Peyer's patch (tissue), 4 donors: ENCODE results near the gene TBC1D10B. TPM values are rescaled to one million over a fixed set of nuclear protein-coding genes. Genes with fewer than 3 reads are reported as not detected.
A peak's percentile ranks its signal among the peaks of the same experiment; 100 is the strongest.
"Not testable (repeated sequence)": the region's sequence is repeated elsewhere in the genome, so short reads cannot be mapped to it uniquely, and the experiment has no call there.

Experiments used
- DNase-seq, 3 donors: peaks; one replicate each; pipeline ENCODE4 v3.0.0-alpha.2; 2017 to 2019
- H3K27ac ChIP-seq, 4 donors: fragments of 200-600 bp; sonication (generic); one replicate each; pipeline ENCODE4 v1.5.1; 2016 to 2019
- H3K27me3 ChIP-seq, 2 donors: fragments of 200-600 bp; sonication (generic); one replicate each; pipeline ENCODE4 v1.5.1; 2019
- H3K36me3 ChIP-seq, 3 donors: fragments of 200-600 bp; sonication (generic); one replicate each; pipeline ENCODE4 v1.5.1; 2016 to 2019
- H3K4me1 ChIP-seq, 4 donors: fragments of 200-600 bp; sonication (generic); one replicate each; pipeline ENCODE4 v1.5.1; 2016 to 2019
- H3K4me3 ChIP-seq, 4 donors: fragments of 200-600 bp; sonication (generic); 1 replicate in 3 of 4; 2 replicates in 1 of 4; pipeline ENCODE4 v1.5.1; 2016 to 2019; ENCODE audit warnings: mild to moderate bottlenecking in 1 of 4
- H3K9me3 ChIP-seq, 4 donors: fragments of 200-600 bp; sonication (generic); one replicate each; pipeline ENCODE4 v1.5.1; 2016 to 2019; ENCODE audit warnings: mild to moderate bottlenecking in 1 of 4
- CTCF ChIP-seq, 6 experiments: fragments of 450-650 bp in 4 of 6; fragments of 200-600 bp in 2 of 6; sonication (generic) in 1 of 6; IDR thresholded peaks; one replicate each; pipeline ENCODE4 v1.5.1; 2017 to 2019; ENCODE audit warnings: antibody characterized with exemption in 6 of 6, mild to moderate bottlenecking in 3 of 6, moderate library complexity in 1 of 6
- POLR2A ChIP-seq, 2 donors: fragments of 450-650 bp; IDR thresholded peaks; one replicate each; pipeline ENCODE4 v1.5.1; 2017; ENCODE audit warnings: antibody characterized with exemption in 2 of 2, mild to moderate bottlenecking in 2 of 2, moderate library complexity in 2 of 2
- total RNA-seq, 4 donors: library from RNA; depleted of rRNA; stranded (reverse); fragments of >200 nt; gene quantifications; one replicate each; pipeline ENCODE4 v1.1.0, GENCODE V29; 2016

TBC1D10B gene
- total RNA-seq, 4 donors from 2014 or later: 37.1 to 58.2 (median 48.9) TPM

DNA sequence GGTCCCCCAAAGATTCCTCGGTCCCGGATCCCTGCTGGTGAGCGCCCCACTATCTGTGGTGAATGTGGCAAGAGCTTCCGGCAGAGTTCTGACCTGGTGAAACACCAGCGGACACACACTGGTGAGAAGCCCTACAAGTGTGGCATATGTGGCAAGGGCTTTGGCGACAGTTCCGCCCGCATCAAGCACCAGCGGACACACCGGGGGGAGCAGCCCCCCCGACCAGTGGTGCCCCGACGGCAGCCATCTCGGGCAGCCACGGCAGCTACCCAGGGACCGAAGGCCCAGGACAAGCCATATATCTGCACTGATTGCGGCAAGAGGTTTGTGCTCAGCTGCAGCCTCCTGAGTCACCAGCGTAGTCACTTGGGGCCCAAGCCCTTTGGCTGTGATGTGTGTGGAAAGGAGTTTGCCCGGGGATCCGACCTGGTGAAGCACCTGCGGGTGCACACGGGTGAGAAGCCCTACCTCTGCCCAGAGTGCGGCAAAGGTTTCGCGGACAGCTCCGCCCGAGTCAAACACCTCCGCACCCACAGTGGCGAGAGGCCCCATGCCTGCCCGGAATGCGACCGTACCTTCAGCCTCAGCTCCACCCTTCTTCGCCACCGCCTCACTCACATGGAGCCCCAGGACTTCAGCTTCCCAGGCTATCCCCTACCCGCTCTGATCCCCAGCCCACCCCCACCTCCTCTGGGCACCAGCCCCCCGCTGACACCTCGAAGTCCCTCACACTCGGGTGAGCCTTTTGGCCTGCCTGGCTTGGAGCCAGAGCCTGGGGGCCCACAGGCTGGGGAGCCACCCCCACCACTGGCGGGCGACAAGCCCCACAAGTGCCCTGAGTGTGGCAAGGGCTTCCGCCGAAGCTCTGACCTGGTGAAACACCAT lies 27.7 kb upstream of the TBC1D10B start:
- Histone ChIP-seq H3K4me1 (peaks cover 2 to 44% (median 12%) of the 10 kb centered on the region in 4 donors), H3K9me3 (no peaks in the 10 kb centered on the region), H3K36me3 (peaks cover 0 to 15% (median 0%) of the 10 kb centered on the region in 3 donors), H3K27me3 (no peaks in the 10 kb centered on the region), H3K27ac (no peak overlapping the region), H3K4me3 (no peak overlapping the region)
- DNase-seq: no peak
- TF ChIP-seq POLR2A (IDR thresholded peaks at IDR 0.05) (no peak), CTCF (IDR thresholded peaks at IDR 0.05) (no peak)

- TF ChIP-seq POLR2A (IDR thresholded peaks at IDR 0.05) (no peak), CTCF (IDR thresholded peaks at IDR 0.05) (no peak)
- Histone ChIP-seq H3K4me1 (peaks cover 2 to 41% (median 12%) of the 10 kb centered on the region in 4 donors), H3K4me3 (no peak overlapping the region), H3K9me3 (no peaks in the 10 kb centered on the region), H3K27me3 (no peaks in the 10 kb centered on the region), H3K27ac (no peak overlapping the region), H3K36me3 (peaks cover 0 to 15% (median 0%) of the 10 kb centered on the region in 3 donors)
- no peak for DNase-seq
These were observed 26.8 kb upstream of the TBC1D10B start for GRCh38 chr16:30397056-30397455.

GRCh38 chr16:30396627-30397026 lies 26.3 kb upstream of the TBC1D10B start:
- not testable (repeated sequence) for H3K27me3 ChIP-seq, H3K4me3 ChIP-seq, H3K9me3 ChIP-seq, H3K27ac ChIP-seq, DNase-seq
- peaks cover 2 to 40% (median 12%) of the 10 kb centered on the region in 4 donors for H3K4me1 ChIP-seq
- peaks cover 0 to 15% (median 0%) of the 10 kb centered on the region in 3 donors for H3K36me3 ChIP-seq

GRCh38 chr16:30395992-30396585 lies 25.8 kb upstream of the TBC1D10B start:
- TF ChIP-seq POLR2A (IDR thresholded peaks at IDR 0.05) (no peak), CTCF (IDR thresholded peaks at IDR 0.05) (no peak)
- no peak for DNase-seq
- Histone ChIP-seq H3K4me3 (peak overlapping the region; percentile 65 to 89 (median 74)), H3K36me3 (peaks cover 0 to 15% (median 0%) of the 10 kb centered on the region in 3 donors), H3K9me3 (no peaks in the 10 kb centered on the region), H3K27ac (peak overlapping the region; percentile 18 to 81 (median 73)), H3K27me3 (no peaks in the 10 kb centered on the region), H3K4me1 (peaks cover 2 to 38% (median 11%) of the 10 kb centered on the region in 4 donors)

- Histone ChIP-seq H3K27ac (peak within 1 kb of the TSS; percentile 64 to 81 (median 73)), H3K4me3 (peak within 1 kb of the TSS; percentile 65 to 89 (median 74)), H3K36me3 (peaks cover 0 to 15% (median 0%) of the 10 kb centered on the region in 3 donors), H3K4me1 (peaks cover 2 to 33% (median 9%) of the 10 kb centered on the region in 4 donors), H3K9me3 (no peaks in the 10 kb centered on the region), H3K27me3 (no peaks in the 10 kb centered on the region)
- DNase-seq: peak; percentile 77 to 91 (median 86)
- TF ChIP-seq CTCF (IDR thresholded peaks at IDR 0.05) (peak in 5 of 6 experiments; percentile 18 to 76 (median 64)), POLR2A (IDR thresholded peaks at IDR 0.05) (peak; percentile 28 to 44)
These were observed 25.1 kb upstream of the TBC1D10B start, which contains the start of gene ZNF48 for GRCh38 chr16:30395155-30395991. Gene ZNF48 (plus strand): TSS chr16:30395420. CDS start chr16:30395795, 375 bp downstream.
